HS-27A (cell line): ENCODE measurements around the gene MARCHF11.

Source experiments
- DNase-seq: peaks from one replicate; pipeline ENCODE4 v3.0.0-alpha.2; 2012; ENCODE audit warnings: low read depth, missing footprints

Gene MARCHF11

GRCh38 chr5:16051246-16051755 lies 128.3 kb downstream of the MARCHF11 start:
- peak; percentile 82 for DNase-seq

DNA sequence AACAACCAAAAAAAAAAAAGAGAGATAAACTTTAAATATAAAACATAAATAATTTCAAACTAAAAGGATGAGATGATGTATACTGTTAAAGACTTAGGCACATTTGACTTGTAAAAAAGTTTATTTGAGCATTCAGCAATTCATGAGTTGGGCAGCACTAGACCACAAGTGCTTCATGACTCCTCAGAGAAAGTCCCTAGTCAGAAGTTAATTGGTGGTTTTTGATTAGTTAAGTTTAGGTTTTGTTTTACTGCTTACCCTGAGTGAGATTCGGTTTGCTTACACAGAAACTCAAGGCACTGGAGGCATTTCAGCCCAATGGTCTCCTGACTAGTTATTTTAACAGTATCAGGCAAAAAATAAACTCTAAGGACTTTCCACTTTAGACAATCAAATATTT lies 129.2 kb downstream of the MARCHF11 start:
- no peak for DNase-seq

- peak; percentile 90 for DNase-seq
These were observed 129.8 kb downstream of the MARCHF11 start for GRCh38 chr5:16049761-16050160.

DNA sequence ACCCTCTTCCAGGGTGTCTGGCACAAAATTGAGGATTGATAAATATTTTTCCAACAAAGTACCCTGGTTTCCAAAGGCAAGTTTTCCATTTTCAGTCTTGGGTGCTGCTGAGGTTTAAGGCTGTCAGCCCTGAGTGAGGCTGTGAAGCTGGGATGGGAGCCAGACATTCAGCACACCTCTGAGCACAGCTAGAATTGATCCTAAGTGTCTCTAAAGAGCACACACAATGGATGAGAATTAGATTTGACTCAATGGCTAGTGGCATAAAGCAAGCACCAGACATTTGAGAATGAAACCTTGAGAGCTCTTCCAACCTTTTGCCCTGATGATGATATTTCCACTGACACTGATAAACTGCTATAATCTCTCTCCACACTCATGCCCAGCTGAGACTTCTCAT lies 131.5 kb downstream of the MARCHF11 start:
- DNase-seq: no peak

DNA sequence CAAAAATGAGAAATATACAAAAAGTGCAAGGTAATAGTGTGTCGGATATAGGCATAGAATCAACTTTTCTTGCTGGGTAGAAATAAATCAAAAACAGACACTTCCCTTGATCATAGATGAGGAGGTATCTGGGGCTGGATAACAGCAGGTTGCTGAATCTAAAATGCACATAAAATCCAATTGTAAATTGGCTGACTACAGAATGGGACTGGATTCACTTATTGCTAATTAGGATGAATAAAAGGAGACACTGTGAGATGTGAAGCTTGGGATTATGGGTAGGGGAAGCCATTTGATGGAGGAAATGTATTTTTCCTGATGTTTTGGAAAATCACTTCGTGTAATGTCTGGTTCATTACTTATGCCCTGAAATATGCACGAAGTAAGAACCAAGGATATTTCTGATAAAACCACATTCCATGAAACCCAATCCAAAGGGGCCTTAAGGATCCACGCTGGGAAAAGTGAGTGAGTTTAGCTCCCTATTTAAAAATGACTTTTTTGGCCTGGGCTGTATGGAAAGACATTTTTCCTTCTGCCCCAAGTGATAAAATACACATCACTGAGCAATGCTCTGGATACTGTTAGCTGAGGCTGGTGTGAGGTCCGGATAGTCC lies 136.1 kb downstream of the MARCHF11 start:
- no peak for DNase-seq

DNA sequence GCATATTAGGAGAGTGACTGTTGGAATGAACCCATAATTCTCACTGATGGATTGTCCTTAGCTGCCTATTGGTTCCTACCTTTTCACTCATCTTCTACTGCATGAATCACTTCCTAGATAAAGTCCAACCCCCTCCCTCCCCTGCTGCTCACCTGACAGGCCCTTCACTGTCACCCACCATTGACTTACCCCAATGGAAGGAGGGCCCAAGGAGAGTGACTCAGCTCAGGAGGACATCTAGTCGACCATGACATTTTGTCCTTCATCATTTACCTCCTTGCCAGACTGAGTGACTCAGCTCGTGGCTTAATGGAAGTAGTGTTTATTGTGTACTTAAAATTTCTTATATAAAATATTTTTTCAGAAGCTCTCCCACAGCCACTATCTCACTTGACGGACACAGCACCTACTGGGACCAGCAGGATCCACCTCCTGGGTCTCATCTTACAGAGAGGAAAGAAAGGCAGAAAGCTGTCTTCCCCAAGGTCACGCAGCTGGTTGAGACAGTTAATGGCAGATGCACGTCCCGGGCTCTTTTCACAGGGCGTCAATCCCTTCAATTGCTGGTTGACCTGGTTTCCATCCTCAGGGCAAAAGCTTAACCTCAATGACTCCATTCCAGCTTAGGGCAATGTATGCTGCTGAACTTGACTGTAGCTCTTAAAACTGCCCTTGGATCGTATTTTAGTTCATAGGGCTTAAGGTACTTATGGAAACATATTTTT lies 142.3 kb downstream of the MARCHF11 start:
- no peak for DNase-seq

GRCh38 chr5:16034319-16035001 lies 145.1 kb downstream of the MARCHF11 start:
- no peak for DNase-seq

GRCh38 chr5:16033187-16033925 lies 146.2 kb downstream of the MARCHF11 start:
- DNase-seq: no peak

- DNase-seq: no peak
These were observed 150.9 kb downstream of the MARCHF11 start for GRCh38 chr5:16028708-16029107.

DNA sequence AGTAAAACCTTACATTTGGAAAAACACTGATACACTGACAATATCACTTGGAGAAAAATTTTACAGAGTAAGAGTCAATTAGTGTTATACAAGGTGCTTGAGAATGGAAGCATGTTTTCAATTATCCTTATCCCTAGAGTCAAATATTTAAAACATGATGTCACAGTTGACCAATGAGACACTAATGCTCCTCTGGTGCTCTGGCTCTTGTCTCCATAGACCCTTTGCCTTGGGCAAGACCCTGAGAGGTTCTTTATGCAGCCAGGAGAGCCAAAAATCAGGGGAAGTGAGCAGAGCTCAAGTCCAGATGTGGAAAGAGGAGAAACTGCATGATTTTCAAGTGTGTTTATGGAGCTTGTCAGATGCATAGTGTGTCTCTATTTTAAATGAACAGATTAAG lies 153.9 kb downstream of the MARCHF11 start:
- DNase-seq: no peak

- DNase-seq: no peak
These were observed 160.6 kb downstream of the MARCHF11 start for GRCh38 chr5:16018970-16019369.

DNA sequence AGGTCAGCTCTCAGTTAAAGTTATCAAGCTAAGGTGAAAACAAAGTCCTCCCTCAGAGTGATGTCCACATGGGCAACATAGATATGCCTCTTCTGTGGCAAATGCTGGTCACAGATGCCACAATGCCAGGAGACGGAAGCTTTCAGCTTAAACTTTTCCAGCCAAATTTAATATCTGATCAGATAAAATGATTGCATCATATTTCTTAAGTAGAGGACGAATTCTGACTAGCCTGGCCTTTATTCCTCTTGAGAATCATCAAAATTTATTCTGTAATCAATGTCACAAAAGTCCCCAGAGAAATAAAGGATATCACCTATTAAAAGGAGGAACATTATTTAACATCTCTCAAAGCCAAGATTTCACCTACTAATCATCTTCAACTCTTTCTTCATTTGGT lies 161.9 kb downstream of the MARCHF11 start:
- no peak for DNase-seq
